H9 (cell line): ENCODE data around the gene CX3CR1. TPM values are rescaled to one million over a fixed set of nuclear protein-coding genes. Genes with fewer than 3 reads are reported as not detected.

Experiments
- DNase-seq: peaks from one replicate; pipeline ENCODE4 v3.0.0-alpha.2; 2017
- H2AFZ ChIP-seq: one replicate; pipeline ENCODE4 v1.6.1; 2013; ENCODE audit warnings: mild to moderate bottlenecking, low read length, control low read depth, moderate library complexity
- H2AK5ac ChIP-seq: 2 replicates; pipeline ENCODE4 v1.6.1; 2013; ENCODE audit warnings: low read length, control low read depth, mixed read lengths; ENCODE audit not compliant: insufficient read length
- H2BK120ac ChIP-seq: one replicate; pipeline ENCODE4 v1.6.1; 2013; ENCODE audit warnings: low read depth, mild to moderate bottlenecking, low read length, control low read depth, inconsistent platforms; ENCODE audit not compliant: poor library complexity, severe bottlenecking
- H2BK12ac ChIP-seq: 2 replicates; pipeline ENCODE4 v1.6.1; 2013; ENCODE audit warnings: low read length, control low read depth, mixed read lengths, low read depth; ENCODE audit not compliant: insufficient read length
- H2BK15ac ChIP-seq: 2 replicates; pipeline ENCODE4 v1.6.1; 2013; ENCODE audit warnings: low read depth, low read length, control low read depth
- H2BK20ac ChIP-seq: one replicate; pipeline ENCODE4 v1.6.1; 2013; ENCODE audit warnings: low read depth, mild to moderate bottlenecking, low read length, control low read depth, inconsistent platforms; ENCODE audit not compliant: poor library complexity, severe bottlenecking
- H2BK5ac ChIP-seq: 2 replicates; pipeline ENCODE4 v1.6.1; 2013; ENCODE audit warnings: low read length, control low read depth, mixed read lengths; ENCODE audit not compliant: insufficient read length
- H3K14ac ChIP-seq: 2 replicates; pipeline ENCODE4 v1.6.1; 2013; ENCODE audit warnings: low read length, control low read depth; ENCODE audit not compliant: insufficient read depth
- H3K18ac ChIP-seq: 2 replicates; pipeline ENCODE4 v1.6.1; 2013; ENCODE audit warnings: low read depth, mild to moderate bottlenecking, mixed read lengths, low read length, control low read depth; ENCODE audit not compliant: insufficient read length
- H3K23ac ChIP-seq: 2 replicates; pipeline ENCODE4 v1.6.1; 2013; ENCODE audit warnings: low read length, control low read depth, mixed read lengths, low read depth; ENCODE audit not compliant: insufficient read length
- H3K23me2 ChIP-seq: 2 replicates; pipeline ENCODE4 v1.6.1; 2013; ENCODE audit warnings: low read depth, mild to moderate bottlenecking, mixed read lengths, low read length, control low read depth; ENCODE audit not compliant: insufficient read length, poor library complexity, severe bottlenecking
- H3K27ac ChIP-seq: 2 replicates; pipeline ENCODE4 v1.5.1; 2013; ENCODE audit warnings: low read length, control low read depth, mixed read lengths, low read depth; ENCODE audit not compliant: insufficient read length
- H3K27me3 ChIP-seq: 2 replicates; pipeline ENCODE4 v1.6.1; 2013; ENCODE audit warnings: low read length, control low read depth, inconsistent platforms; ENCODE audit not compliant: insufficient read depth
- H3K4ac ChIP-seq: 2 replicates; pipeline ENCODE4 v1.6.1; 2013; ENCODE audit warnings: low read depth, mild to moderate bottlenecking, control low read depth, inconsistent platforms, low read length, moderate library complexity
- H3K4me1 ChIP-seq: 2 replicates; pipeline ENCODE4 v1.6.1; 2013; ENCODE audit warnings: low read length, control low read depth, inconsistent platforms; ENCODE audit not compliant: insufficient read depth
- H3K4me2 ChIP-seq: 2 replicates; pipeline ENCODE4 v1.6.1; 2013; ENCODE audit warnings: low read length, control low read depth, mixed read lengths; ENCODE audit not compliant: insufficient read length, insufficient read depth
- H3K56ac ChIP-seq: 2 replicates; pipeline ENCODE4 v1.6.1; 2013; ENCODE audit warnings: low read depth, mild to moderate bottlenecking, mixed read lengths, low read length, control low read depth; ENCODE audit not compliant: insufficient read length
- H3K79me1 ChIP-seq: 2 replicates; pipeline ENCODE4 v1.6.1; 2013; ENCODE audit warnings: low read depth, mild to moderate bottlenecking, moderate library complexity, low read length, control low read depth, inconsistent platforms; ENCODE audit not compliant: insufficient read depth, poor library complexity, severe bottlenecking
- H3K79me2 ChIP-seq: 2 replicates; pipeline ENCODE4 v1.6.1; 2013; ENCODE audit warnings: low read length, control low read depth, inconsistent platforms; ENCODE audit not compliant: insufficient read depth
- H3K9ac ChIP-seq: 2 replicates; pipeline ENCODE4 v1.6.1; 2013; ENCODE audit warnings: low read length, control low read depth, mixed read lengths; ENCODE audit not compliant: insufficient read length; ENCODE audit errors: extremely low read depth
- H3K9me3 ChIP-seq: one replicate; pipeline ENCODE4 v1.6.1; 2013; ENCODE audit warnings: low read depth, low read length, inconsistent platforms; ENCODE audit not compliant: control insufficient read depth
- H3T11ph ChIP-seq: one replicate; pipeline ENCODE4 v1.6.1; 2013; ENCODE audit warnings: mild to moderate bottlenecking, low read length, control low read depth, inconsistent platforms
- H4K20me1 ChIP-seq: one replicate; pipeline ENCODE4 v1.6.1; 2013; ENCODE audit not compliant: control insufficient read depth, insufficient read length, insufficient read depth
- H4K5ac ChIP-seq: 2 replicates; pipeline ENCODE4 v1.6.1; 2013; ENCODE audit warnings: low read depth, mild to moderate bottlenecking, mixed read lengths, low read length, control low read depth; ENCODE audit not compliant: insufficient read length
- H4K8ac ChIP-seq: replicated peaks from 2 replicates; pipeline ENCODE4 v1.6.1; 2013; ENCODE audit warnings: low read length, control low read depth, mixed read lengths, low read depth; ENCODE audit not compliant: insufficient read length
- H4K91ac ChIP-seq: 2 replicates; pipeline ENCODE4 v1.6.1; 2013; ENCODE audit warnings: low read depth, mild to moderate bottlenecking, moderate library complexity, mixed read lengths, low read length, control low read depth; ENCODE audit not compliant: insufficient read length
- H3K27ac Mint-ChIP-seq, 3 experiments: 2 replicates in 2 of 3; 3 replicates in 1 of 3; pipeline ENCODE4 v1.8.0; 2020 to 2021; ENCODE audit warnings: mixed read lengths in 3 of 3, mild to moderate bottlenecking in 1 of 3, moderate library complexity in 1 of 3
- H3K27me3 Mint-ChIP-seq: 2 replicates; pipeline ENCODE4 v1.8.0; 2021; ENCODE audit warnings: low read depth, mild to moderate bottlenecking, moderate library complexity, mixed read lengths
- H3K36me3 Mint-ChIP-seq, 3 experiments: 2 replicates in 2 of 3; 3 replicates in 1 of 3; pipeline ENCODE4 v1.8.0; 2020 to 2021; ENCODE audit warnings: low read depth in 3 of 3, mixed read lengths in 3 of 3; ENCODE audit not compliant: insufficient read depth in 1 of 3
- H3K4me1 Mint-ChIP-seq, 2 experiments: 2 replicates each; pipeline ENCODE4 v1.8.0; 2020; ENCODE audit warnings: mixed read lengths in 2 of 2
- H3K4me3 Mint-ChIP-seq, 2 experiments: 2 replicates in 1 of 2; 3 replicates in 1 of 2; pipeline ENCODE4 v1.8.0; 2020 to 2021; ENCODE audit warnings: mild to moderate bottlenecking in 2 of 2, mixed read lengths in 2 of 2, moderate library complexity in 1 of 2
- H3K9me3 Mint-ChIP-seq, 2 experiments: 2 replicates in 1 of 2; 3 replicates in 1 of 2; pipeline ENCODE4 v1.8.0; 2020; ENCODE audit warnings: mild to moderate bottlenecking in 2 of 2, mixed read lengths in 2 of 2, moderate library complexity in 1 of 2
- whole genome bisulfite sequencing: extraction: QIAGEN DNeasy Blood & Tissue Kit; methylation state at CpG from one replicate; pipeline ENCODE4 v1.1.7; 2013; ENCODE audit warnings: missing lambda C conversion rate, low lambda C conversion rate, mixed read lengths; ENCODE audit not compliant: insufficient read length; ENCODE audit errors: extremely low coverage; 5-methylcytosine and 5-hydroxymethylcytosine counted together
- total RNA-seq: library from RNA; stranded (reverse); gene quantifications from 2 replicates; pipeline ENCODE4 v1.2.1, GENCODE V29; 2021
- TF ChIP-seq, protein P1 (sequence below): fragments of 200-600 bp; sonication (generic); conservative IDR thresholded peaks from 3 replicates; pipeline ENCODE4 v1.8.0; 2021; ENCODE audit warnings: antibody characterized with exemption, mild to moderate bottlenecking

CX3CR1 gene
- total RNA-seq, 1 experiment from 2014 or later, result not detected

DNA sequence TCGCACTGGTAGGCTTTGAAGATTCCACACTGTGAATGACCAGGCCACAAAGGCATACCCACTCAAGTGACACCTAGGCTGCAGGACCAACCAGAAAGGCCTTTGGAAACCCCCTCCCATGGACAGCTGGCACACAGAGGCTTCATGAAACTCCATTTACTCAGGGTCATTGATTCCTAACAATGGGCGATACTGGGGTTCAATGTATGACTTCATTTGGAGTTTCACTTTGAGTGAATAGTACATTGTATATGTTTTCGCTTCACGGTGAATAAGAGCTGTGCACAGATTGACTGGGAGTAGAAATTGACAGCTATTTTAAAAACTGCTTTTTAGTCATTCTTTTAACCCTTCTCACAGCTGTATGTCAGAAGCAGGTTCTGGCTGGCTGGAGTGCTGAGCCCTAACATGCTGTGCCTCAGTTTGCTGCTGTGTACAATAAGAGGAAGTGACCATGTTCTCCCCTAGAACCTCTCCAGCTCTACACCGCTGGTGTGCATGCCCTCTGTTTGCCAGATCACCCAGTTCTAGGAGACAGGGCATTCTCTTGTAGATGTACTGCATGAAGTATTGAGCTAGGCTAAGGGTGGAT is 15.4 kb upstream of the CX3CR1 start:
- no peaks in the 10 kb centered on the region for H3K79me1 ChIP-seq
- Mint-ChIP-seq H3K4me3 (no peak overlapping the region), H3K27ac (no peak overlapping the region), H3K27me3 (no peaks in the 10 kb centered on the region), H3K36me3 (no peaks in the 10 kb centered on the region), H3K4me1 (peaks cover 0 to 2% of the 10 kb centered on the region in 2 experiments; a peak in 1 of 4 replicates), H3K9me3 (peaks cover 4 to 6% of the 10 kb centered on the region in 2 experiments; a peak in 3 of 5 replicates)
- H4K8ac ChIP-seq, result no peak overlapping the region
- H4K91ac ChIP-seq, result no peak overlapping the region
- no peaks in the 10 kb centered on the region for H3K79me2 ChIP-seq
- H3K4me1 ChIP-seq, result no peaks in the 10 kb centered on the region
- no peak for DNase-seq
- no peak overlapping the region for H2AK5ac ChIP-seq
- no CpG with 5 or more reads among the region's 5 CpGs for WGBS
- H4K20me1 ChIP-seq, result no peaks in the 10 kb centered on the region
- H3K9ac ChIP-seq, result no peak overlapping the region
- no peak overlapping the region for H2BK5ac ChIP-seq
- no peak overlapping the region for H2AFZ ChIP-seq
- no peak overlapping the region for H2BK20ac ChIP-seq
- no peaks in the 10 kb centered on the region for H3K27me3 ChIP-seq
- TF ChIP-seq, protein P1, sequence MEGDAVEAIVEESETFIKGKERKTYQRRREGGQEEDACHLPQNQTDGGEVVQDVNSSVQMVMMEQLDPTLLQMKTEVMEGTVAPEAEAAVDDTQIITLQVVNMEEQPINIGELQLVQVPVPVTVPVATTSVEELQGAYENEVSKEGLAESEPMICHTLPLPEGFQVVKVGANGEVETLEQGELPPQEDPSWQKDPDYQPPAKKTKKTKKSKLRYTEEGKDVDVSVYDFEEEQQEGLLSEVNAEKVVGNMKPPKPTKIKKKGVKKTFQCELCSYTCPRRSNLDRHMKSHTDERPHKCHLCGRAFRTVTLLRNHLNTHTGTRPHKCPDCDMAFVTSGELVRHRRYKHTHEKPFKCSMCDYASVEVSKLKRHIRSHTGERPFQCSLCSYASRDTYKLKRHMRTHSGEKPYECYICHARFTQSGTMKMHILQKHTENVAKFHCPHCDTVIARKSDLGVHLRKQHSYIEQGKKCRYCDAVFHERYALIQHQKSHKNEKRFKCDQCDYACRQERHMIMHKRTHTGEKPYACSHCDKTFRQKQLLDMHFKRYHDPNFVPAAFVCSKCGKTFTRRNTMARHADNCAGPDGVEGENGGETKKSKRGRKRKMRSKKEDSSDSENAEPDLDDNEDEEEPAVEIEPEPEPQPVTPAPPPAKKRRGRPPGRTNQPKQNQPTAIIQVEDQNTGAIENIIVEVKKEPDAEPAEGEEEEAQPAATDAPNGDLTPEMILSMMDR, result no peak
- no peaks in the 10 kb centered on the region for H3K23me2 ChIP-seq
- no peak overlapping the region for H3K14ac ChIP-seq
- H3K4ac ChIP-seq, result no peak overlapping the region
- H3T11ph ChIP-seq, result no peak overlapping the region
- no peak overlapping the region for H3K4me2 ChIP-seq
- H3K27ac ChIP-seq, result no peak overlapping the region
- H2BK12ac ChIP-seq, result no peak overlapping the region
- no peak overlapping the region for H2BK15ac ChIP-seq
- no peaks in the 10 kb centered on the region for H3K9me3 ChIP-seq
- H3K23ac ChIP-seq, result no peak overlapping the region
- H3K18ac ChIP-seq, result no peak overlapping the region
- no peak overlapping the region for H4K5ac ChIP-seq
- no peak overlapping the region for H2BK120ac ChIP-seq
- H3K56ac ChIP-seq, result no peak overlapping the region
